ENCODE data around the gene TWSG1.

DNA sequence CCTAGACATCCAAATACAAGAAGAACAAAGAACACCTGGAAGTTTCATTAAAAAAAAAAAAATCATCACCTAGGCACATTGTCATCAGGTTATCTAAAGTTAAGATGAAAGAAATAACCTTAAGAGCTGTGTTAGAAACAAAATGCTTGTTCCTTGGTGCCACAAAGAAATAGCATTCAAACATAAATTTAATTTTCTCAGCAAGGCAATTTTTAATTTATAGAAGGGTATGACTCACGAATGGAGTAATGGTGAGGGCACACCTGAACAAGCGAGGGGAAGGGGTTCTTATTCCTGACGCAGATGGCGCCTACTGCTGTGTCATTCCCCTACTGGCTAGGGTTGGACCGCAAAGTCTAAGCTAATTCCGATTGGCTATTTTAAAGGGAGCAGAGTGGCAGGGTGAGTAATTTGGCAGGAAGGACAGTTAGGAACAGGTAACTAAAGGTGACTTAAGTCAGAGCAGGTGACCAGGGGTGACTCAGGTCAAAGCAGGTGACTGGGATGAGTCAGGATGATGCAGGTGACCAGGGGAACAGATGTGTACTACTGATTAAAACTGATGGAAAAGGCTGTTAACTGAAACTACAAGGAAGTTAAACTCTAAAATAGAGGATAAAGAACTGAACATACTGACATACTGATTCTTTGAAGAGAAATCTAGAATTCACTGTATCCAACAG lies 30.0 kb upstream of the TWSG1 start:
- TF ChIP-seq, protein P1, sequence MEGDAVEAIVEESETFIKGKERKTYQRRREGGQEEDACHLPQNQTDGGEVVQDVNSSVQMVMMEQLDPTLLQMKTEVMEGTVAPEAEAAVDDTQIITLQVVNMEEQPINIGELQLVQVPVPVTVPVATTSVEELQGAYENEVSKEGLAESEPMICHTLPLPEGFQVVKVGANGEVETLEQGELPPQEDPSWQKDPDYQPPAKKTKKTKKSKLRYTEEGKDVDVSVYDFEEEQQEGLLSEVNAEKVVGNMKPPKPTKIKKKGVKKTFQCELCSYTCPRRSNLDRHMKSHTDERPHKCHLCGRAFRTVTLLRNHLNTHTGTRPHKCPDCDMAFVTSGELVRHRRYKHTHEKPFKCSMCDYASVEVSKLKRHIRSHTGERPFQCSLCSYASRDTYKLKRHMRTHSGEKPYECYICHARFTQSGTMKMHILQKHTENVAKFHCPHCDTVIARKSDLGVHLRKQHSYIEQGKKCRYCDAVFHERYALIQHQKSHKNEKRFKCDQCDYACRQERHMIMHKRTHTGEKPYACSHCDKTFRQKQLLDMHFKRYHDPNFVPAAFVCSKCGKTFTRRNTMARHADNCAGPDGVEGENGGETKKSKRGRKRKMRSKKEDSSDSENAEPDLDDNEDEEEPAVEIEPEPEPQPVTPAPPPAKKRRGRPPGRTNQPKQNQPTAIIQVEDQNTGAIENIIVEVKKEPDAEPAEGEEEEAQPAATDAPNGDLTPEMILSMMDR (IDR thresholded peaks at IDR 0.05): no peak
- no peak for TF ChIP-seq POLR2AphosphoS5 (IDR thresholded peaks at IDR 0.05; ENCODE audit: insufficient read depth in 1 of 2, low read depth in 1 of 2)

All from vagina (tissue), 2 donors.